Measurements from ENCODE around the gene ERBB2. TPM values are rescaled to one million over a fixed set of nuclear protein-coding genes. Genes with fewer than 3 reads are reported as not detected.

The ERBB2 gene
- 18.5 and 20.1 TPM in 2 replicates for total RNA-seq

- DNase-seq (ENCODE audit: extremely low read depth, low read depth, low spot score) = no peak
Measured at GRCh38 chr17:39699818-39700147, at the start of gene ERBB2. TSS of gene ERBB2 (plus strand) at chr17:39700064. CDS start at chr17:39700239, 175 bp downstream.

- DNase-seq (ENCODE audit: extremely low read depth, low read depth, low spot score) = no peak
Measured at GRCh38 chr17:39650121-39650579, 49.7 kb upstream of the ERBB2 start.

GRCh38 chr17:39651923-39652586 is 47.8 kb upstream of the ERBB2 start:
- DNase-seq (ENCODE audit: extremely low read depth, low read depth, low spot score) = no peak

DNA sequence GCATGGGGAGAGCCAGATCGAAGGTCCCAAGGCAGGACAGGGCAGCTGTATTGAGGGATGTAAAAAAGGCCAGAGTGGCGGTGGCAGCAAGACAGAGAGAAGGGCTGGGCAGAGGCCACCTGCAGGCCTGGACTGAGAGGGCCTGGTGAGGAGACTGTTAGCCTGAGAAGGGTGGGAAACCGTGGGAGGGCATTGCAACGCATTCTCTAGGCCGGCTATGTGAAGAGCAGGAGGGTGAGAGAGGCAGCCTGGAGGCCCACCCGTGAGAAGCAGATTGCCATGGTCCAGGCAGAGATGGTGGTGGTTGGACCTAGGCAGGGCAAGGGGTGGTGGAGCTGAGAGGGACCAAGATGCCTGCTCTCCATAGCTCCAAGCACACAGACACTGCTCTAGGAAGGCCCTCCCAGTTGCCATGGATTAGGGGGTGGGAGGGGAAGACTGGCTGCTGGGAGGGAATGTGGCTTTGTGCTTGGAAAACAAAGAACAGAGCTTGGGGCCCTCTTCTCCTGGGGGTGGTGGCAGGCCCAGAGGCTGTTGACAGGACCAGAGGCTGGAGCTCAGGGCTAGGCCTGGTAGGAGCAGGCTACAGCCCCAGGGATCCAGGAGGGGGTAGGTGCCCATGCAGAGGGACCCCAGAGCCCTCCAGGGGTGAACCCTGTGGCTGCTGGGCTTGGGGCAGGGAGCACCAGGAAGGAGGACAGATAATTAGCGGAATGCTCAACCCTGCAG is 47.1 kb upstream of the ERBB2 start:
- no peak for DNase-seq (ENCODE audit: extremely low read depth, low read depth, low spot score)

DNA sequence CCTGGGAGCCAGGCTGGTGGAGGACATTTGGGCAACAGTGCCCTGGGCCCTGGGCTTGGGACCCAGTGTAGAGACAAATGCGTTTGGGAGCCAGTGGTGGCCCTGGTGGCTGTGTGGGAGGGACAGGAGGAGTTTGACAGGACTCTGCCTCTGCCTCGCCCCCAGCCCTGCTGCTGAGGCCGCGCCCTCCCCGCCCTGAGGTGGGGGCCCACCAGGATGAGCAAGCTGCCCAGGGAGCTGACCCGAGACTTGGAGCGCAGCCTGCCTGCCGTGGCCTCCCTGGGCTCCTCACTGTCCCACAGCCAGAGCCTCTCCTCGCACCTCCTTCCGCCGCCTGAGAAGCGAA is 46.6 kb upstream of the ERBB2 start:
- no peak for DNase-seq (ENCODE audit: extremely low read depth, low read depth, low spot score)

- no peak for DNase-seq (ENCODE audit: extremely low read depth, low read depth, low spot score)
Measured at GRCh38 chr17:39653662-39654331, 46.1 kb upstream of the ERBB2 start.

- no peak for DNase-seq (ENCODE audit: extremely low read depth, low read depth, low spot score)
Measured at GRCh38 chr17:39655105-39655504, 44.8 kb upstream of the ERBB2 start.

- DNase-seq (ENCODE audit: extremely low read depth, low read depth, low spot score) = no peak
Measured at GRCh38 chr17:39658346-39658745, 41.5 kb upstream of the ERBB2 start.

- no peak for DNase-seq (ENCODE audit: extremely low read depth, low read depth, low spot score)
Measured at GRCh38 chr17:39658760-39659159, 41.1 kb upstream of the ERBB2 start.

GRCh38 chr17:39659279-39660010 is 40.4 kb upstream of the ERBB2 start:
- DNase-seq (ENCODE audit: extremely low read depth, low read depth, low spot score) = no peak

DNA sequence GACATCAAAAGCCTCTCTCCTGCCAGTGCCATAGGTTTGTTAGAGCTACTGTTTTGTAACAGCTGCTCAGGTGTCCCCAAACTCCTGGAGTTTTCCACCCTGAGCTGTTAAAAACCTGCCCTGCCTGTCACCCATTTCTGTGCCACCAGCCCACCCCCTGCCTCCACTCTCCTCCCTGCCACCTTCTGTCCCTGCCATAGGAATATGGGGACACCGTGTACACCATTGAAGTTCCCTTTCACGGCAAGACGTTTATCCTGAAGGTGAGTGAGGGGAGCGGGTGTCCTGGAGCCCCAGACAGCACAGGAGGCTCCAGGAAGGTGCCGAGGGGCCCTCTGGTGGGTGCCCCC is 39.9 kb upstream of the ERBB2 start:
- no peak for DNase-seq (ENCODE audit: extremely low read depth, low read depth, low spot score)

DNA sequence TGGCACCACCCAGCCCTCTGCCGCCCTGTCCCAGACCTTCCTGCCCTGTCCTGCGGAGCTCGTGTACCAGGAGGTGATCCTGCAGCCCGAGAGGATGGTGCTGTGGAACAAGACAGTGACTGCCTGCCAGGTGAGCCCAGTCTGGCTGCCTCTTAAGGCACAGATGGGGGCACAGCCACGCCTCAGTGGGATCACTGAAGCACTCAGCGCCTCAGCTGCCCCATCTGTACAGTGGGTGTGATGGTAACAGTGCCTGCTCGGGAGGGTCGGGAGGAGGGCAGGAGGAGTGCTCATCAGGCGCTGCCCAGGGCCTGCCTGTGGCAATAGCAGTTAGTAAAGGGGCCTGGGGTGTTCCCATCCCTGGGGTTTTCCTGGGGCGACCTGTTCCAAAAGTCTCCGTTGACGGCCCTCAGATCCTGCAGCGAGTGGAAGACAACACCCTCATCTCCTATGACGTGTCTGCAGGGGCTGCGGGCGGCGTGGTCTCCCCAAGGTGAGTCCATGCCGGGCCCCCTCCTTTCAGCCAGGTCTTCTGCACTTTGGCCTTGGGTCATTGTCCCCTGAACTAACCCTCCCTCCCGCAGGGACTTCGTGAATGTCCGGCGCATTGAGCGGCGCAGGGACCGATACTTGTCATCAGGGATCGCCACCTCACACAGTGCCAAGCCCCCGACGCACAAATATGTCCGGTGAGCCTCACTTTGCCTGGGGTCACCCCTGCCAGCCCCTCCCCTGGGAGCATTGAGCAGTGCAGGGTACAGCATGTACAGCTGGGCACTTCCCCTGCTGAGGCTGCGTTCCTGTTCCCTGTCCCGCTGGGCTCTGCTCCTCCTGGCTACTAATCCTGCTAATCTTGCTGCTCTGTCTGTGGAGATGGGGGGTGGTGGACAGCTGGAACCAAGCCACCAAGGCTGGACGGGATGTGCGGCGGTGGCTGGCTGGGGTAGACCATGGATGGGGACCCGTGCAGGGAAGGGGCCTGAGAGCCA is 39.2 kb upstream of the ERBB2 start:
- no peak for DNase-seq (ENCODE audit: extremely low read depth, low read depth, low spot score)

DNA sequence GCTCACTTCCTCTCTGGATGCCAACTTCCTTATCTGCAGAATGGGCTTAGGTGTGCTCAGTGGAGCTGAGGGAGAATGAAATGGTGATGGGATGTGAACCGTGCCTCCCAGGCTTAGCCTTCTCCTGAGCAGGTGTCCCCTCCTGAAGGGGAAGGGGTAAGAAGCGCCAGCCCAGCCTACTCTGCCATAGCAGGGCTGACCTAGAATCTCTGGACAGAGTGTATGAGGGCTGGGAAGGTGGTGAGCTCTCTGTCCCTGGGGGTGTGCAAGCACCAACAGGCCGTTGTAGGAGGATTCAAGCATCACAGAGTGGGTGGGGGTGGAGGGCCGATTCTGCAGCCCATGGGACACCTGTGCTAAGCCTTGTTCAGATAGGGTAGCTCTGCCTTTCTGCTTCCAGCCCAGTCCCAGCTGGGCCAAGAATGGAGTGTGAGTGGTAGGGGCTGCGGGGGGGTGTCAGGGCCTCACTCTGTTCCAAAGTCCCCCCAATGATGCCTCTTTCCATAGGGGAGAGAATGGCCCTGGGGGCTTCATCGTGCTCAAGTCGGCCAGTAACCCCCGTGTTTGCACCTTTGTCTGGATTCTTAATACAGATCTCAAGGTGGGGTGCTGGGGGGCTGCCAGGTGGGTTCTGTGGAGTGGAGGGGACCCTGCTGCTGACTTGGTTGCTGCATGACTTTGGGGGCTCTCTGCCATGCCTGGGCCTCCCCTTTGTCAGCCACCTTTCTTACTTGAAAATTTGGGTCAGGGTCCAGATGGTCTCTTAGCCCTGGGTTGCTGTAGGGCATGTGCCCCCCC is 37.9 kb upstream of the ERBB2 start:
- DNase-seq (ENCODE audit: extremely low read depth, low read depth, low spot score) = no peak

GRCh38 chr17:39662551-39663339 is 37.1 kb upstream of the ERBB2 start:
- DNase-seq (ENCODE audit: extremely low read depth, low read depth, low spot score) = no peak

DNA sequence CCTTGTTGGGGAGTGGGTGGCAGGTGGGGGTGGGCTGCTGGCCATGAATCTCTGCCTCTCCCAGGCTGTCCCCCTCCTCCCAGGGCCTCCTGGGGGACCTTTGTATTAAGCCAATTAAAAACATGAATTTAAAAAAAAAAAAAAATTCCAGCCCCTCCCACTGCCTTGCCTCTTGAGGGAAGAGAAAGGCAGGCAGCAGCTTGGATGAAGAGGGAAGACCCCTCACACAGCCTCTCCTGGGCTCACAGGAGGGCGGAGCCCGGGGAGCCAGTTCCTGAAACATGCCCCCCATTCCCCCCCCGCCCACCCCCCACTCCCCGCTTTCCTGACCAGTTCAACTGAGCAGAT is 36.5 kb upstream of the ERBB2 start:
- DNase-seq (ENCODE audit: extremely low read depth, low read depth, low spot score) = no peak

GRCh38 chr17:39663688-39664580 is 35.9 kb upstream of the ERBB2 start:
- DNase-seq (ENCODE audit: extremely low read depth, low read depth, low spot score) = no peak

- no peak for DNase-seq (ENCODE audit: extremely low read depth, low read depth, low spot score)
Measured at GRCh38 chr17:39664581-39665561, 35.0 kb upstream of the ERBB2 start, which contains the start of gene TCAP. TSS of gene TCAP (plus strand) at chr17:39665349. CDS start at chr17:39665360, 11 bp downstream.

Measured in glomerular endothelial cell (primary cell).